ENCODE results near the gene ZFP92.

The ZFP92 gene

GRCh38 chrX:153416781-153417450, 5.6 kb downstream of the ZFP92 start:
- Histone ChIP-seq H3K27me3 (replicated peaks; ENCODE audit: control insufficient read depth, insufficient read depth, low read length, poor library complexity, severe bottlenecking) (no peaks in the 10 kb centered on the region), H3K4me1 (ENCODE audit: control insufficient read depth, insufficient read depth, low read length, poor library complexity, severe bottlenecking) (peaks cover 2% of the 10 kb centered on the region), H3K36me3 (ENCODE audit: control insufficient read depth, insufficient read depth, low read length) (no peaks in the 10 kb centered on the region), H3K27ac (ENCODE audit: insufficient read depth, low read length, poor library complexity, severe bottlenecking) (no peak overlapping the region), H3K4me3 (ENCODE audit: insufficient read depth, low read depth, low read length, poor library complexity, severe bottlenecking) (no peak overlapping the region), H3K9me3 (ENCODE audit: control insufficient read depth, low read length) (no peaks in the 10 kb centered on the region)
- no peak for DNase-seq

- Histone ChIP-seq H3K27ac (ENCODE audit: insufficient read depth, low read length, poor library complexity, severe bottlenecking) (no peak overlapping the region), H3K4me3 (ENCODE audit: insufficient read depth, low read depth, low read length, poor library complexity, severe bottlenecking) (no peak overlapping the region), H3K36me3 (ENCODE audit: control insufficient read depth, insufficient read depth, low read length) (no peaks in the 10 kb centered on the region), H3K27me3 (replicated peaks; ENCODE audit: control insufficient read depth, insufficient read depth, low read length, poor library complexity, severe bottlenecking) (no peaks in the 10 kb centered on the region), H3K4me1 (ENCODE audit: control insufficient read depth, insufficient read depth, low read length, poor library complexity, severe bottlenecking) (no peaks in the 10 kb centered on the region), H3K9me3 (ENCODE audit: control insufficient read depth, low read length) (no peaks in the 10 kb centered on the region)
- no peak for DNase-seq
Observed at GRCh38 chrX:153417637-153418036, 6.4 kb downstream of the ZFP92 start.

DNA sequence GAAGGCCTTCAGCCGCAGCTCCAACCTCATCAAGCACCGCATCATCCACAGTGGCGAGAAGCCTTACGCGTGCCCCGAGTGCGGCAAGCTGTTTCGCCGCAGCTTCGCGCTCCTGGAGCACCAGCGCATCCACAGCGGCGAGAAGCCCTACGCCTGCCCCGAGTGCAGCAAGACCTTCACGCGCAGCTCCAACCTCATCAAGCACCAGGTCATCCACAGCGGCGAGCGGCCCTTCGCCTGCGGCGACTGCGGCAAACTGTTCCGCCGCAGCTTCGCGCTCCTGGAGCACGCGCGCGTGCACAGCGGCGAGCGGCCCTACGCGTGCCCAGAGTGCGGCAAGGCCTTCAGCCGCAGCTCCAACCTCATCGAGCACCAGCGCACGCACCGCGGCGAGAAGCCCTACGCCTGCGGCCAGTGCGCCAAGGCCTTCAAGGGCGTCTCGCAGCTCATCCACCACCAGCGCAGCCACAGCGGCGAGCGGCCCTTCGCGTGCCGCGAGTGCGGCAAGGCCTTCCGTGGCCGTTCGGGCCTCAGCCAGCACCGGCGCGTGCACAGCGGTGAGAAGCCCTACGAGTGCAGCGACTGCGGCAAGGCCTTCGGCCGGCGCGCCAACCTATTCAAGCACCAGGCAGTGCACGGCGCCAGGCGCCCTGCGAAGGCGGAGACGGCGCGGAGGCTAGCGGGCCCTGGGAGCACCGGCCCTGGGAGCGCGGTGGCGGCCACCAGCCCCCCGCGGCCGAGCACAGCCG, 9.8 kb downstream of the ZFP92 start:
- Histone ChIP-seq H3K36me3 (ENCODE audit: control insufficient read depth, insufficient read depth, low read length) (no peaks in the 10 kb centered on the region), H3K9me3 (ENCODE audit: control insufficient read depth, low read length) (no peaks in the 10 kb centered on the region), H3K27ac (ENCODE audit: insufficient read depth, low read length, poor library complexity, severe bottlenecking) (no peak overlapping the region), H3K4me1 (ENCODE audit: control insufficient read depth, insufficient read depth, low read length, poor library complexity, severe bottlenecking) (no peaks in the 10 kb centered on the region), H3K27me3 (replicated peaks; ENCODE audit: control insufficient read depth, insufficient read depth, low read length, poor library complexity, severe bottlenecking) (no peaks in the 10 kb centered on the region), H3K4me3 (ENCODE audit: insufficient read depth, low read depth, low read length, poor library complexity, severe bottlenecking) (no peak overlapping the region)
- DNase-seq, result no peak

DNA sequence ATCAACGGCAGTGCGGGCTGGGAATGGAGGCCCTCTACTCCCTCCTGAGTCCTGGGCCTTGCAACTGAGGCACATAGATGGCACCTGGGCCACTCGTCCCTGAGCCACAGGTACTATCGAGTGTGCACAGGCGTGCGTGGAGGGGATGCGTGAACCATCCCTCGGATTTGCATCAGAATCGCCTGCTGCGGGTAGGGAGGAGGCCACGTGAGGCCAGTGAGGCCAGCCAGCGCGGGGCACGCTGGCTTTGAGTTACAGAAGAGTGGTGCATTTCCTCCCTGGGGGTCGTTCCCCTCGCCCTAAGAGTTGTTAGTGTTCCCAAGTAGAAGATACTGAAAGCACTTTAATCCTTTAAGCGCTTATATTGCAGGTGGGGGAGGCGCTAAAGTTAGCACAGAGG, 10.6 kb downstream of the ZFP92 start:
- no peaks in the 10 kb centered on the region for H3K27me3 ChIP-seq (replicated peaks; ENCODE audit: control insufficient read depth, insufficient read depth, low read length, poor library complexity, severe bottlenecking)
- no peak overlapping the region for H3K27ac ChIP-seq (ENCODE audit: insufficient read depth, low read length, poor library complexity, severe bottlenecking)
- no peaks in the 10 kb centered on the region for H3K9me3 ChIP-seq (ENCODE audit: control insufficient read depth, low read length)
- no peaks in the 10 kb centered on the region for H3K36me3 ChIP-seq (ENCODE audit: control insufficient read depth, insufficient read depth, low read length)
- H3K4me3 ChIP-seq (ENCODE audit: insufficient read depth, low read depth, low read length, poor library complexity, severe bottlenecking), result no peak overlapping the region
- H3K4me1 ChIP-seq (ENCODE audit: control insufficient read depth, insufficient read depth, low read length, poor library complexity, severe bottlenecking), result no peaks in the 10 kb centered on the region
- DNase-seq, result no peak

DNA sequence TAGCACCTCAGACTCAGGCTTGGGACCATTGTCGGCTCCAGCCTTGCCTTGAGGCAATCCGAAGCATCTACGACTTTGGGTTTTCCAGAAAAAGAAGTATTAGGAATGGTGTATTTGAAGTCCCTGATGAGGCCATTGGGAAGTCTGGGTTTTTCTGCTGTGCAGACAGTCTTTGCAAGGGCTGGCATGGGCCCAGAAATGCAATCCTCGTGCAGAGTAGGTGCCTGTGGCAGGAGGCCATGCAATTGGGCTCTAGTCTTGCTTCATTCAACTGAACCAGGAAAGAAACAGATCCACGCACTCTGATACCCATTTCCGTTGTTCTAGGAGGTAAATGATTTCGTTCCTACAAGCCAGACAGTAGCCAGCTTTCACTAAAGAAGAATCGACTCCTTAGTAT, 12.4 kb downstream of the ZFP92 start:
- DNase-seq, result no peak
- no peaks in the 10 kb centered on the region for H3K9me3 ChIP-seq (ENCODE audit: control insufficient read depth, low read length)
- H3K4me1 ChIP-seq (ENCODE audit: control insufficient read depth, insufficient read depth, low read length, poor library complexity, severe bottlenecking), result no peaks in the 10 kb centered on the region
- H3K4me3 ChIP-seq (ENCODE audit: insufficient read depth, low read depth, low read length, poor library complexity, severe bottlenecking), result no peak overlapping the region
- H3K36me3 ChIP-seq (ENCODE audit: control insufficient read depth, insufficient read depth, low read length), result no peaks in the 10 kb centered on the region
- no peak overlapping the region for H3K27ac ChIP-seq (ENCODE audit: insufficient read depth, low read length, poor library complexity, severe bottlenecking)
- no peaks in the 10 kb centered on the region for H3K27me3 ChIP-seq (replicated peaks; ENCODE audit: control insufficient read depth, insufficient read depth, low read length, poor library complexity, severe bottlenecking)

- H3K4me3 ChIP-seq (ENCODE audit: insufficient read depth, low read depth, low read length, poor library complexity, severe bottlenecking), result no peak overlapping the region
- no peaks in the 10 kb centered on the region for H3K4me1 ChIP-seq (ENCODE audit: control insufficient read depth, insufficient read depth, low read length, poor library complexity, severe bottlenecking)
- H3K9me3 ChIP-seq (ENCODE audit: control insufficient read depth, low read length), result no peaks in the 10 kb centered on the region
- H3K36me3 ChIP-seq (ENCODE audit: control insufficient read depth, insufficient read depth, low read length), result no peaks in the 10 kb centered on the region
- no peak for DNase-seq
- no peak overlapping the region for H3K27ac ChIP-seq (ENCODE audit: insufficient read depth, low read length, poor library complexity, severe bottlenecking)
- no peaks in the 10 kb centered on the region for H3K27me3 ChIP-seq (replicated peaks; ENCODE audit: control insufficient read depth, insufficient read depth, low read length, poor library complexity, severe bottlenecking)
Observed at GRCh38 chrX:153426204-153426603, 14.9 kb downstream of the ZFP92 start.

GRCh38 chrX:153430796-153431195, 19.5 kb downstream of the ZFP92 start:
- DNase-seq, result no peak
- Histone ChIP-seq H3K4me1 (ENCODE audit: control insufficient read depth, insufficient read depth, low read length, poor library complexity, severe bottlenecking) (no peaks in the 10 kb centered on the region), H3K9me3 (ENCODE audit: control insufficient read depth, low read length) (no peaks in the 10 kb centered on the region), H3K27me3 (replicated peaks; ENCODE audit: control insufficient read depth, insufficient read depth, low read length, poor library complexity, severe bottlenecking) (no peaks in the 10 kb centered on the region), H3K27ac (ENCODE audit: insufficient read depth, low read length, poor library complexity, severe bottlenecking) (no peak overlapping the region), H3K36me3 (ENCODE audit: control insufficient read depth, insufficient read depth, low read length) (no peaks in the 10 kb centered on the region), H3K4me3 (ENCODE audit: insufficient read depth, low read depth, low read length, poor library complexity, severe bottlenecking) (no peak overlapping the region)

- Histone ChIP-seq H3K36me3 (ENCODE audit: control insufficient read depth, insufficient read depth, low read length) (no peaks in the 10 kb centered on the region), H3K4me3 (ENCODE audit: insufficient read depth, low read depth, low read length, poor library complexity, severe bottlenecking) (no peak overlapping the region)
- no peak for DNase-seq
Observed at GRCh38 chrX:153433161-153433680, 21.9 kb downstream of the ZFP92 start.

DNA sequence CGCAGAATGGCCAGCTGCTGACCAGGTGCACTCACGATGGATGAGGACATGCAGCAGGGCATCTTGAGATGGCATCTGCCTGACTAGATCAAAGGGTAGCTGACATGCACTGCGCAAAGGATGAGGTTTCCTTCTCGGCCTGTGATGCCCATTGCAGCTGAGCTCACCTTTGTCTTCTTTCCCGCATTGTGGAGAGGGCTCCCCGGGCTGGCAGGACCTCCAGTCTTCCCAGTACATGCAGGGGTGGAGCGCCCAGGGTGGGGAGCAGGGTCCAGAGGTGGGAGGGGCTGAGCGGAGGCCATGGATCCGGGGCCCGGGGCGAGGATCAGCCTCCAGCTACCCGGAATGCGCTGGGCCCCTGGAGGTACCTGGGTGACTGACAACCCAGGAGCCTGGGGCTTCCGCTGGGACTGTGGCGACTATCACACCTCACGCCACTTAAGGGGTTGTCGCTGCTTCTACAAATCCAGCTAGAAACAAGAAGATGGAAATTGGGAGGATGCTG, 22.6 kb downstream of the ZFP92 start:
- H3K27ac ChIP-seq (ENCODE audit: insufficient read depth, low read length, poor library complexity, severe bottlenecking), result no peak overlapping the region
- H3K9me3 ChIP-seq (ENCODE audit: control insufficient read depth, low read length), result no peaks in the 10 kb centered on the region
- no peak overlapping the region for H3K4me3 ChIP-seq (ENCODE audit: insufficient read depth, low read depth, low read length, poor library complexity, severe bottlenecking)
- no peaks in the 10 kb centered on the region for H3K27me3 ChIP-seq (replicated peaks; ENCODE audit: control insufficient read depth, insufficient read depth, low read length, poor library complexity, severe bottlenecking)
- DNase-seq, result no peak
- no peaks in the 10 kb centered on the region for H3K4me1 ChIP-seq (ENCODE audit: control insufficient read depth, insufficient read depth, low read length, poor library complexity, severe bottlenecking)
- no peaks in the 10 kb centered on the region for H3K36me3 ChIP-seq (ENCODE audit: control insufficient read depth, insufficient read depth, low read length)

More at GRCh38 chrX:153433161-153433680, 21.9 kb downstream of the ZFP92 start:
- H3K27ac ChIP-seq (ENCODE audit: insufficient read depth, low read length, poor library complexity, severe bottlenecking), result no peak overlapping the region
- no peaks in the 10 kb centered on the region for H3K4me1 ChIP-seq (ENCODE audit: control insufficient read depth, insufficient read depth, low read length, poor library complexity, severe bottlenecking)
- no peaks in the 10 kb centered on the region for H3K9me3 ChIP-seq (ENCODE audit: control insufficient read depth, low read length)
- H3K27me3 ChIP-seq (replicated peaks; ENCODE audit: control insufficient read depth, insufficient read depth, low read length, poor library complexity, severe bottlenecking), result no peaks in the 10 kb centered on the region

DNA sequence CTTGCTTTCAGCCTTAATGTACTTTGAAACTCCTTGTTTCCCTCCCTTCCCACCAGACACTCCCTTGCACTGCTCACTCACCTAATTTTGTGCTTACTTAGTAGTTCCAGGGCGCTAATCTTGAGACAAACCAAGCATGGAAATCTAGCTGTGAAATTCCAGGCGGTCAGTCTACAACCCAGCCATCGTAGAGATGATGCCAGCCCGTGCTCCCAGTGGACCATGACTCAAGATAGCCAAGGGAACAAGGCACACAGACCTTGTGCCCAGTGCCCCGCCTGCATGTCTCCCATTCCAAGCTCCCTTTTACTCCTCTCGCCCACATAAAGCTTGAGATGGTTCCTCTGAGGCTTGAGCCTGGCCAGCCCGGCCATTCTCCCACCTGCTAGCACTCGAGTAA, 23.5 kb downstream of the ZFP92 start:
- no peak for DNase-seq
- Histone ChIP-seq H3K36me3 (ENCODE audit: control insufficient read depth, insufficient read depth, low read length) (no peaks in the 10 kb centered on the region), H3K4me3 (ENCODE audit: insufficient read depth, low read depth, low read length, poor library complexity, severe bottlenecking) (no peak overlapping the region), H3K4me1 (ENCODE audit: control insufficient read depth, insufficient read depth, low read length, poor library complexity, severe bottlenecking) (no peaks in the 10 kb centered on the region), H3K27ac (ENCODE audit: insufficient read depth, low read length, poor library complexity, severe bottlenecking) (no peak overlapping the region), H3K9me3 (ENCODE audit: control insufficient read depth, low read length) (no peaks in the 10 kb centered on the region), H3K27me3 (replicated peaks; ENCODE audit: control insufficient read depth, insufficient read depth, low read length, poor library complexity, severe bottlenecking) (no peaks in the 10 kb centered on the region)
